Erythroblast (primary cell): ENCODE measurements around the gene SMU1.

ENCODE experiments used
- GATA1 ChIP-seq: IDR thresholded peaks from 2 replicates; pipeline ENCODE4 v1.6.1; 2011; ENCODE audit warnings: low read depth, mild to moderate bottlenecking, control low read depth, low read length, moderate library complexity
- POLR2A ChIP-seq: IDR thresholded peaks from 2 replicates; pipeline ENCODE4 v1.6.1; 2011; ENCODE audit warnings: mild to moderate bottlenecking, low read length

- TF ChIP-seq POLR2A (no peak), GATA1 (no peak)
Measured at GRCh38 chr9:33025572-33026342, 50.7 kb downstream of the SMU1 start.
